Measurements from ENCODE around the gene ST8SIA5. TPM values are rescaled to one million over a fixed set of nuclear protein-coding genes. Genes with fewer than 3 reads are reported as not detected.

Gene ST8SIA5
- total and polyA plus RNA-seq, 2 of the 4 experiments (the other 2 are of a cell fraction), result 0.03 TPM; not detected in 1

GRCh38 chr18:46736736-46737135 lies 20.1 kb downstream of the ST8SIA5 start:
- no peak overlapping the region for H3K14ac ChIP-seq (replicated peaks; ENCODE audit: low read depth, low read length)
- H3K9me3 ChIP-seq (ENCODE audit: control insufficient read depth, insufficient read depth, low read length), result no peaks in the 10 kb centered on the region
- POLR2A ChIA-PET (ENCODE audit: unreplicated experiment), result no interaction called here
- no peak overlapping the region for H4K91ac ChIP-seq (ENCODE audit: insufficient read depth, low read depth, low read length)
- TF ChIP-seq USF2 (IDR thresholded peaks at IDR 0.05; ENCODE audit: low read depth, low read length) (no peak), RFX5 (IDR thresholded peaks at IDR 0.05; ENCODE audit: low read depth, low read length) (no peak), SMC3 (IDR thresholded peaks at IDR 0.05; ENCODE audit: low read depth, low read length) (no peak)
- no peak overlapping the region for H4K5ac ChIP-seq (ENCODE audit: low read depth, low read length)
- ATAC-seq (ENCODE audit: low read depth) (no peak), DNase-seq (no peak)
- intact Hi-C loops (cut with micrococcal nuclease), result no loop called here
- no TSS peak for BruUV-seq (replicated peaks)
- H2BK15ac ChIP-seq (ENCODE audit: low read depth, low read length), result no peak overlapping the region
- no peak overlapping the region for H3K4me3 ChIP-seq (ENCODE audit: insufficient read depth, low read depth, low read length)
- H2BK20ac ChIP-seq (ENCODE audit: low read depth, low read length), result no peak overlapping the region
- no peak overlapping the region for H3K56ac ChIP-seq (ENCODE audit: extremely low read depth, insufficient read depth, low read length)
- no peak overlapping the region for H3K4ac ChIP-seq (ENCODE audit: low read depth, low read length)
- 55% methylated on average over 2 of the region's 4 CpGs; no CpG with 5 or more reads in 1 of the 2 experiments for WGBS, 2 experiments (ENCODE audit: extremely low coverage in 2 of 2, insufficient read length in 1 of 2)
- H2AK9ac ChIP-seq (replicated peaks; ENCODE audit: low read depth, low read length, poor library complexity), result no peak overlapping the region
- H3K36me3 ChIP-seq (ENCODE audit: control insufficient read depth, insufficient read depth, low read length), result no peaks in the 10 kb centered on the region
- H3K23ac ChIP-seq (ENCODE audit: low read depth, low read length), result no peak overlapping the region
- H2BK120ac ChIP-seq (ENCODE audit: low read depth, low read length), result no peak overlapping the region
- no peak overlapping the region for H3K18ac ChIP-seq (ENCODE audit: low read depth, low read length)
- H3K27ac ChIP-seq (ENCODE audit: insufficient read depth, low read length), result no peak overlapping the region
- H3K27me3 ChIP-seq (ENCODE audit: control insufficient read depth, insufficient read depth, low read length), result no peaks in the 10 kb centered on the region; the same call in 1 of the 2 replicates
- no peak overlapping the region for H2AK5ac ChIP-seq (ENCODE audit: low read depth, low read length)
- no peaks in the 10 kb centered on the region for H3K4me1 ChIP-seq (ENCODE audit: control insufficient read depth, insufficient read depth, low read length)
- no peak overlapping the region for H4K8ac ChIP-seq (ENCODE audit: low read depth in 2 of 2, low read length in 2 of 2)
- H3K9me1 ChIP-seq (ENCODE audit: insufficient read depth, low read length), result no peaks in the 10 kb centered on the region
- no peak overlapping the region for H2BK5ac ChIP-seq (ENCODE audit: low read depth, low read length, poor library complexity, severe bottlenecking)
- CTCF ChIA-PET, result no interaction called here
- in situ Hi-C loops (cut with MboI; ENCODE audit: low sequenced_read_pairs), result no loop called here
- no peak overlapping the region for H2AFZ ChIP-seq (replicated peaks; ENCODE audit: low read length, poor library complexity)
- H3K79me1 ChIP-seq (ENCODE audit: low read depth in 1 of 2, low read length in 2 of 2), result no peaks in the 10 kb centered on the region
- H4K20me1 ChIP-seq (ENCODE audit: insufficient read depth, low read length), result no peaks in the 10 kb centered on the region
- H3K9ac ChIP-seq (ENCODE audit: low read depth, low read length), result no peak overlapping the region
- H3K4me2 ChIP-seq (ENCODE audit: low read depth, low read length), result no peak overlapping the region
- dilution Hi-C loops (cut with HindIII; ENCODE audit: low sequenced_read_pairs, unreplicated experiment), result no loop called here
